DMS114 treated with DMSO at 0.1 percent for 48 hours (cell line): ENCODE data around the gene KRTAP9-7.
"Not testable (repeated sequence)": the region's sequence is repeated elsewhere in the genome, so short reads cannot be mapped to it uniquely, and the experiment has no call there.

Experiments used
- DNase-seq: peaks from one replicate; lab custom pipeline; 2025; ENCODE audit not compliant: unreplicated experiment; lab: John Stamatoyannopoulos, UW

KRTAP9-7 gene

DNA sequence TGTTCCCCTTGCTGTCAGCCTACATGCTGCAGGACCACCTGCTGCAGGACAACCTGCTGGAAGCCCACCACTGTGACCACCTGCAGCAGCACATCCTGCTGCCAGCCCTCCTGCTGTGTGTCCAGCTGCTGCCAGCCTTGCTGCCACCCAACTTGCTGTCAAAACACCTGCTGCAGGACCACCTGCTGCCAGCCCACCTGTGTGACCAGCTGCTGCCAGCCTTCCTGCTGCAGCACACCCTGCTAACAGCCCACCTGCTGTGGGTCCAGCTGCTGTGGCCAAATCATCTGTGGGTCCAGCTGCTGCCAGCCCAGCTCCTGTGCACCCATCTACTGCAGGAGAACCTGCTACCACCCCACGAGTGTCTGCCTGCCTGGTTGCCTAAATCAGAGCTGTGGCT lies 4.2 kb upstream of the KRTAP9-7 start:
- DNase-seq, result not testable (repeated sequence)

GRCh38 chr17:41271858-41272257 lies 3.6 kb upstream of the KRTAP9-7 start:
- no peak for DNase-seq

GRCh38 chr17:41278176-41278955 lies 2.9 kb downstream of the KRTAP9-7 start:
- no peak for DNase-seq

DNA sequence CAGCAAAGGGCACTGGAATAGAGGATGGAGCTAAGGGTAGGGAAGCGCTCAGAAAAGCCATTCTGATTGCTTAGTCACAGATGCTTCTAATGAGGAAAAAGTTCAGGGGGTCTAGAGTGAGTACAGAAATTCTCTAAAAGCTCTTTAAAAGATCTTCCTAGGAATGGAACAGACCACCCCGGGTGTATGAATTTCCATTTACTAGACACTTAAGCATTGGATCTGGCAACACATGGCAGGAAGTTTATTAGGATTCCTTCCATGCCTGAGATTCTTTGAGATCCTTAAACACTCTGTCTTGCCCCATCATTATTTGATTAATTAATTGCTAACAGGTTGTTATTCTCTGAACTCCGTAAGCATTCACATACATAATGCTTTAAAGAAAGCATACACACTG lies 8.5 kb downstream of the KRTAP9-7 start:
- DNase-seq, result no peak

DNA sequence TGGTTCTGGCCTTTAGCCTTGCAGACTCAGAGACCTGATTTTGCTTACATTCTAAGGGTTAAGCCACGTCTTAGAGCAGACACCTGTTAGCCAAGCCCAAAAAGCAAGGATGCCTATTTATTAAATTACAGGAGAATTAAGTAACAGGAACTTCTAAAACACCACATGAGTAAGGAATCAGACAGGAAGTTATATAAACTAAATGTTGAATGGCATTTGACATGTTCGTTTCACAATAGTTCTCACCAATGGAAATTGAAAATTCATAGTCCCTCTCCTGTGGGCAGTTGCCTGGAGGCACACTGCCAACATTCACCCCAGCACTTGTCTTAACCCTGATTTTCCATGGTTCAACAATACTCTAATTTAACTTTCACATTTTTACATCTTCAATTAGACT lies 9.0 kb downstream of the KRTAP9-7 start:
- no peak for DNase-seq

DNA sequence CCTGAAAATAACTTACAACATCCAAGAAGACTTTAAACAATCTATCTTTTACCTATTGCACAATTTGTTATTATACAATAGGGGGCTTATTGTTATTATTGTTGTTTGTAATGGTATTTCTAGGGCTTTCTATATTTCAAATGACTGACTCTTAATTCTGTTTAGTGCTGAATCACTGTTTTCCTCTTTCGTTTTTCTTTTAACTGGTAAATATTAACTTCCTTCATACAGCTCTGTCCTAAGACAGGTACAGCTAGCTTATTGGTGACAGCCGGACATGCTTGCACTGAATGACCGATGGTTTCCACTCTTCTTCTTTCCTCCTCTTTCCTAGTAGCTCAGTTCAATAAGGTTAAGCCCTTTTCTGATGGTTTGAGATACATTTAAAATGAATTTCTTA lies 11.6 kb downstream of the KRTAP9-7 start:
- DNase-seq, result no peak

GRCh38 chr17:41294016-41294415 lies 18.5 kb downstream of the KRTAP9-7 start:
- no peak for DNase-seq

- no peak for DNase-seq
Measured at GRCh38 chr17:41296846-41297245, 21.3 kb downstream of the KRTAP9-7 start.

- no peak for DNase-seq
Measured at GRCh38 chr17:41298458-41299135, 23.1 kb downstream of the KRTAP9-7 start.

GRCh38 chr17:41301204-41301790 lies 25.8 kb downstream of the KRTAP9-7 start:
- DNase-seq, result no peak

GRCh38 chr17:41301916-41302901 lies 26.7 kb downstream of the KRTAP9-7 start, which contains the start of gene KRTAP29-1:
KRTAP29-1 (minus strand) TSS chr17:41302851; CDS start chr17:41302851, 0 bp downstream.
- DNase-seq, result no peak

DNA sequence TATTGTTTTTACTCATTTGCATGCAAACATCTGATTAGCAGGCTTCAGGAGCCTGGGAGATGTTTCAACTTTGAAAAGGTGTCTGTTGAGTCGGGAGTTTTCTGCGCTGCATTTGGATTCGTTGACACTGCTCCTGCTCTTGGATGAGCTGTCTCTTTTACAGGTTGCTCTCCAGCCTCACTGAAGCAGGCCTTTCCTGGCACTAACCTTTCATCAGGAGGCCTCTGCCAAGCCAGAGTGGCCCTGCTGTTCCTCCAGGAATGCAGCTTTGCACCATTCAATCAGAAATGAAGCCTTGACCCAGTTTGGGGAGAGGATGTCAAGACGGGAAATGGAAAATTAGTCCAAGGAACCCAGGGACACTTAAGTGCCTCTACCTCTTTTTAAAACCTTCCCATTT lies 27.5 kb downstream of the KRTAP9-7 start:
- DNase-seq, result no peak

- no peak for DNase-seq
Measured at GRCh38 chr17:41304091-41304490, 28.6 kb downstream of the KRTAP9-7 start.

DNA sequence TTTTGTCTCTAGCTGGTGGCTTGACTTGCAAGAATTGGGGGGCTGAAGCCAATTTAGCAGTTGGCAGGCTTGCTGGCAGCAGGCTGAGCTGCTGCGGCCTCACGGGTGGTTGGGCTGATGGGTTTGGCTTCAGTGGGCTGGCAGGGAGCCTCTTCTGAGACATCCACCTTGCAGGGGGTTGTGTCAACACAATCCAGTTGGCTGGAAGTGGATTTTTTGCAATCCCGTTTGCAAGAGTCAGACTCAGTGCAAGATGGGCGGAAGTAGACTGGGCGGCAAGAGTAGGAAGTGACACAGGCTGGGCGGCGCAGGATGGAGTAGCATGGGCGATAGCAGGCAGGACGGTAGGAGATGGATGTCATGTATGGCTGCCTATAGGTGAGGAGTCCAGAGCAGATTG lies 32.1 kb downstream of the KRTAP9-7 start:
- DNase-seq, result no peak

GRCh38 chr17:41308251-41308917 lies 32.9 kb downstream of the KRTAP9-7 start:
- no peak for DNase-seq

- no peak for DNase-seq
Measured at GRCh38 chr17:41308918-41309359, 33.4 kb downstream of the KRTAP9-7 start, which contains the start of gene KRTAP16-1. KRTAP16-1 (minus strand) TSS chr17:41309309; CDS start chr17:41309253, 56 bp downstream.

DNA sequence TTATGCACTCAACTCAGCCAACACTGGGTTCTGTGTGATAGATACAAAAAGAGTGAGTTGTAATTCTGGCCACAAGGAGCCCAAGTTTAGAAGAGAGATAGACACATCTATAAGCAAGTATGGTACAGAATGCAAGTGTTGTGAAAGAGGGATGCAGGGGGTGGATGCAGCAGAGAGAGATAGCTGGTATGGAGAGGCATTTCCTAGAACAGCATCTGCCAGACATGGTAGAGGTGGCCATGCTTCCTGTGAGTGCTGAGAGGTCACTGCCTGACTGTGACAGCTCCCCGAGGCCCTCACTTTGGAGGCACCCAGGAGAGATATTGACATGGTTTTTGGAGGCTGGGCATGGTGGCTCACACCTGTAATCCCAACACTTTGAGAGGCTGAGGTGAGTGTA lies 35.6 kb downstream of the KRTAP9-7 start:
- no peak for DNase-seq

- no peak for DNase-seq
Measured at GRCh38 chr17:41315204-41315794, 39.8 kb downstream of the KRTAP9-7 start, which contains the start of gene KRTAP17-1. KRTAP17-1 (minus strand) TSS chr17:41315710; CDS start chr17:41315650, 60 bp downstream.

- DNase-seq, result no peak
Measured at GRCh38 chr17:41315814-41316445, 40.4 kb downstream of the KRTAP9-7 start.
